Measurements from ENCODE around the gene EIF3I. TPM values are rescaled to one million over a fixed set of nuclear protein-coding genes. Genes with fewer than 3 reads are reported as not detected.
A peak's percentile ranks its signal among the peaks of the same experiment; 100 is the strongest.

Gene EIF3I
- total and polyA plus RNA-seq, 2 of the 13 experiments (the other 11 are each of a cell fraction or from before 2014, with no cell fraction given) = 210 to 223 TPM

- TF ChIP-seq, protein P1, sequence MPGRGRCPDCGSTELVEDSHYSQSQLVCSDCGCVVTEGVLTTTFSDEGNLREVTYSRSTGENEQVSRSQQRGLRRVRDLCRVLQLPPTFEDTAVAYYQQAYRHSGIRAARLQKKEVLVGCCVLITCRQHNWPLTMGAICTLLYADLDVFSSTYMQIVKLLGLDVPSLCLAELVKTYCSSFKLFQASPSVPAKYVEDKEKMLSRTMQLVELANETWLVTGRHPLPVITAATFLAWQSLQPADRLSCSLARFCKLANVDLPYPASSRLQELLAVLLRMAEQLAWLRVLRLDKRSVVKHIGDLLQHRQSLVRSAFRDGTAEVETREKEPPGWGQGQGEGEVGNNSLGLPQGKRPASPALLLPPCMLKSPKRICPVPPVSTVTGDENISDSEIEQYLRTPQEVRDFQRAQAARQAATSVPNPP (CRISPR knock-in tag; IDR thresholded peaks at IDR 0.05) = no peak
- TF ChIP-seq ZNF44 (CRISPR knock-in tag; IDR thresholded peaks at IDR 0.05) (no peak), ZNF563 (CRISPR knock-in tag; IDR thresholded peaks at IDR 0.05) (0 out of 2 replicates have a peak, but pooled peaks have one; percentile 2), ZNF790 (CRISPR knock-in tag; IDR thresholded peaks at IDR 0.05; ENCODE audit: borderline replicate concordance) (peak; percentile 54; the same call in 1 of the 2 replicates), GPBP1L1 (CRISPR knock-in tag; IDR thresholded peaks at IDR 0.05) (no peak), MATR3 (CRISPR knock-in tag; IDR thresholded peaks at IDR 0.05) (no peak), SNAPC2 (CRISPR knock-in tag; IDR thresholded peaks at IDR 0.05) (no peak), CHCHD3 (CRISPR knock-in tag; IDR thresholded peaks at IDR 0.05) (peak; percentile 87; the same call in 1 of the 2 replicates), ZNF766 (CRISPR knock-in tag; IDR thresholded peaks at IDR 0.05; ENCODE audit: borderline replicate concordance) (no peak), KLF11 (CRISPR knock-in tag; IDR thresholded peaks at IDR 0.05) (no peak), ZNF570 (CRISPR knock-in tag; IDR thresholded peaks at IDR 0.05; ENCODE audit: borderline replicate concordance) (no peak), ZIK1 (CRISPR knock-in tag; IDR thresholded peaks at IDR 0.05; ENCODE audit: borderline replicate concordance, low read depth) (0 out of 2 replicates have a peak, but pooled peaks have one; percentile 22), ZNF207 (IDR thresholded peaks at IDR 0.05; ENCODE audit: borderline replicate concordance) (no peak), ZNF446 (CRISPR knock-in tag; IDR thresholded peaks at IDR 0.05) (no peak), HNRNPH1 (optimal IDR thresholded peaks at IDR 0.05; ENCODE audit: low read depth, low read length) (no peak), TFDP1 (CRISPR knock-in tag; IDR thresholded peaks at IDR 0.05; ENCODE audit: borderline replicate concordance) (peak; percentile 89; the same call in 1 of the 2 replicates)
- TF ChIP-seq, protein P2, sequence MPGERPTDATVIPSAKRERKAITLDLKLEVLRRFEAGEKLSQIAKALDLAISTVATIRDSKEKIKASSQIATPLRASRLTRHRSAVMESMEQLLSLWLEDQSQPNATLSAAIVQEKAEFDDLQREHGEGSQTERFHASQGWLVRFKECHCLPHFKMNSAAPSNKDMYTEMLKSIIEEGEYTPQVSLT (CRISPR knock-in tag; IDR thresholded peaks at IDR 0.05; ENCODE audit: borderline replicate concordance, low read depth) = no peak
- TF ChIP-seq, protein P3, sequence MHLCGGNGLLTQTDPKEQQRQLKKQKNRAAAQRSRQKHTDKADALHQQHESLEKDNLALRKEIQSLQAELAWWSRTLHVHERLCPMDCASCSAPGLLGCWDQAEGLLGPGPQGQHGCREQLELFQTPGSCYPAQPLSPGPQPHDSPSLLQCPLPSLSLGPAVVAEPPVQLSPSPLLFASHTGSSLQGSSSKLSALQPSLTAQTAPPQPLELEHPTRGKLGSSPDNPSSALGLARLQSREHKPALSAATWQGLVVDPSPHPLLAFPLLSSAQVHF (CRISPR knock-in tag; IDR thresholded peaks at IDR 0.05) = 0 out of 2 replicates have a peak, but pooled peaks have one; percentile 39
- TF ChIP-seq, protein P4, sequence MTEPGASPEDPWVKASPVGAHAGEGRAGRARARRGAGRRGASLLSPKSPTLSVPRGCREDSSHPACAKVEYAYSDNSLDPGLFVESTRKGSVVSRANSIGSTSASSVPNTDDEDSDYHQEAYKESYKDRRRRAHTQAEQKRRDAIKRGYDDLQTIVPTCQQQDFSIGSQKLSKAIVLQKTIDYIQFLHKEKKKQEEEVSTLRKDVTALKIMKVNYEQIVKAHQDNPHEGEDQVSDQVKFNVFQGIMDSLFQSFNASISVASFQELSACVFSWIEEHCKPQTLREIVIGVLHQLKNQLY (CRISPR knock-in tag; IDR thresholded peaks at IDR 0.05) = no peak
- TF ChIP-seq, protein P5, sequence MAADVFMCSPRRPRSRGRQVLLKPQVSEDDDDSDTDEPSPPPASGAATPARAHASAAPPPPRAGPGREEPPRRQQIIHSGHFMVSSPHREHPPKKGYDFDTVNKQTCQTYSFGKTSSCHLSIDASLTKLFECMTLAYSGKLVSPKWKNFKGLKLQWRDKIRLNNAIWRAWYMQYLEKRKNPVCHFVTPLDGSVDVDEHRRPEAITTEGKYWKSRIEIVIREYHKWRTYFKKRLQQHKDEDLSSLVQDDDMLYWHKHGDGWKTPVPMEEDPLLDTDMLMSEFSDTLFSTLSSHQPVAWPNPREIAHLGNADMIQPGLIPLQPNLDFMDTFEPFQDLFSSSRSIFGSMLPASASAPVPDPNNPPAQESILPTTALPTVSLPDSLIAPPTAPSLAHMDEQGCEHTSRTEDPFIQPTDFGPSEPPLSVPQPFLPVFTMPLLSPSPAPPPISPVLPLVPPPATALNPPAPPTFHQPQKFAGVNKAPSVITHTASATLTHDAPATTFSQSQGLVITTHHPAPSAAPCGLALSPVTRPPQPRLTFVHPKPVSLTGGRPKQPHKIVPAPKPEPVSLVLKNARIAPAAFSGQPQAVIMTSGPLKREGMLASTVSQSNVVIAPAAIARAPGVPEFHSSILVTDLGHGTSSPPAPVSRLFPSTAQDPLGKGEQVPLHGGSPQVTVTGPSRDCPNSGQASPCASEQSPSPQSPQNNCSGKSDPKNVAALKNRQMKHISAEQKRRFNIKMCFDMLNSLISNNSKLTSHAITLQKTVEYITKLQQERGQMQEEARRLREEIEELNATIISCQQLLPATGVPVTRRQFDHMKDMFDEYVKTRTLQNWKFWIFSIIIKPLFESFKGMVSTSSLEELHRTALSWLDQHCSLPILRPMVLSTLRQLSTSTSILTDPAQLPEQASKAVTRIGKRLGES (CRISPR knock-in tag; IDR thresholded peaks at IDR 0.05; ENCODE audit: borderline replicate concordance) = no peak
Measured at GRCh38 chr1:32205401-32206370, 16.5 kb upstream of the EIF3I start, which contains the start of gene IQCC (continued).

Data from HepG2 (cell line).